OCI-LY7 (cell line): ENCODE measurements around the gene FAP. TPM values are rescaled to one million over a fixed set of nuclear protein-coding genes. Genes with fewer than 3 reads are reported as not detected.

ENCODE experiments used
- BruUV-seq: library from RNA; stranded (reverse); fragments of 400-500 nt; replicated peaks from 2 replicates; lab custom pipeline; 2021; lab: Mats Ljungman, UMichigan
- CTCF ChIA-PET: fragments of 300-600 bp; sonication (Branson Sonifier 250); formaldehyde crosslinking; loops from one replicate; lab custom pipeline; 2022; ENCODE audit warnings: antibody characterized with exemption; ENCODE audit not compliant: unreplicated experiment; lab: Charles Lee
- POLR2A ChIA-PET: fragments of 300-600 bp; sonication (Branson Sonifier 250); formaldehyde crosslinking; loops from one replicate; lab custom pipeline; 2022; ENCODE audit warnings: antibody characterized with exemption; lab: Charles Lee
- DNase-seq: peaks from one replicate; pipeline ENCODE4 v3.0.0-alpha.2; 2015; ENCODE audit warnings: low spot score
- H2AFZ ChIP-seq: fragments of 200-600 bp; sonication (generic), shearing (Covaris generic); 2 replicates; pipeline ENCODE4 v1.6.1; 2014; ENCODE audit warnings: mild to moderate bottlenecking, antibody characterized with exemption, low read length, moderate library complexity
- H3K27ac ChIP-seq: fragments of 200-600 bp; sonication (generic); 2 replicates; pipeline ENCODE4 v1.5.1; 2014; ENCODE audit warnings: mixed run types, low read depth, mild to moderate bottlenecking, moderate library complexity, low read length, inconsistent platforms; ENCODE audit not compliant: poor library complexity, severe bottlenecking
- H3K36me3 ChIP-seq: fragments of 200-600 bp; sonication (generic); 2 replicates; pipeline ENCODE4 v1.6.1; 2014; ENCODE audit warnings: mild to moderate bottlenecking, antibody characterized with exemption, low read length, moderate library complexity, mixed read lengths; ENCODE audit not compliant: insufficient read depth
- H3K4me1 ChIP-seq: fragments of 200-600 bp; sonication (generic); 2 replicates; pipeline ENCODE4 v1.5.1; 2014; ENCODE audit warnings: mild to moderate bottlenecking, low read length; ENCODE audit not compliant: insufficient read depth, poor library complexity, severe bottlenecking
- H3K4me2 ChIP-seq: fragments of 200-600 bp; sonication (generic); 2 replicates; pipeline ENCODE4 v1.6.1; 2014; ENCODE audit warnings: mild to moderate bottlenecking, low read length
- H3K4me3 ChIP-seq: fragments of 200-600 bp; sonication (generic); 2 replicates; pipeline ENCODE4 v1.5.1; 2014; ENCODE audit warnings: mild to moderate bottlenecking, low read depth, low read length; ENCODE audit not compliant: poor library complexity, severe bottlenecking
- H3K79me2 ChIP-seq: fragments of 200-600 bp; sonication (generic); 2 replicates; pipeline ENCODE4 v1.6.1; 2016; ENCODE audit warnings: low read depth, mild to moderate bottlenecking, low read length, moderate library complexity, mixed read lengths; ENCODE audit not compliant: insufficient read depth
- H3K9me2 ChIP-seq: fragments of 200-600 bp; sonication (generic); 2 replicates; pipeline ENCODE4 v1.6.1; 2016; ENCODE audit warnings: mild to moderate bottlenecking, low read length, mixed read lengths; ENCODE audit not compliant: insufficient read depth
- H3K9me3 ChIP-seq: fragments of 200-600 bp; sonication (generic); 2 replicates; pipeline ENCODE4 v1.6.1; 2014; ENCODE audit warnings: mild to moderate bottlenecking, mixed run types, low read length, mixed read lengths
- H4K20me1 ChIP-seq: fragments of 200-600 bp; sonication (generic); 2 replicates; pipeline ENCODE4 v1.6.1; 2014; ENCODE audit warnings: mild to moderate bottlenecking, antibody characterized with exemption, low read length, moderate library complexity, mixed read lengths; ENCODE audit not compliant: insufficient read depth
- EZH2phosphoT487 ChIP-seq: fragments of 200-600 bp; sonication (generic); IDR thresholded peaks from 2 replicates; pipeline ENCODE4 v1.6.1; 2018; ENCODE audit warnings: low read depth, borderline replicate concordance, mild to moderate bottlenecking, mixed run types, antibody characterized with exemption, low read length, moderate library complexity, mixed read lengths
- intact Hi-C: fragments of 100-400 bp; cut with micrococcal nuclease; formaldehyde crosslinking; loops from one replicate; pipeline ENCODE4 v1.10.0; 2022; ENCODE audit not compliant: unreplicated experiment
- total RNA-seq, 2 experiments: library from RNA; depleted of rRNA in 1 of 2; stranded (reverse); fragments of >200 nt in 1 of 2; shearing (Covaris generic) in 1 of 2; gene quantifications; 2 replicates each; pipeline ENCODE4 v1.2.3, GENCODE V29; 2014 to 2022
- TF ChIP-seq, protein P1 (sequence below): fragments of 200-600 bp; sonication (generic); conservative IDR thresholded peaks from 2 replicates; pipeline ENCODE4 v1.5.1; 2014; ENCODE audit warnings: mild to moderate bottlenecking, antibody characterized with exemption, low read length, moderate library complexity, mixed read lengths

FAP gene
- total RNA-seq, 2 experiments from 2014 or later: not detected

DNA sequence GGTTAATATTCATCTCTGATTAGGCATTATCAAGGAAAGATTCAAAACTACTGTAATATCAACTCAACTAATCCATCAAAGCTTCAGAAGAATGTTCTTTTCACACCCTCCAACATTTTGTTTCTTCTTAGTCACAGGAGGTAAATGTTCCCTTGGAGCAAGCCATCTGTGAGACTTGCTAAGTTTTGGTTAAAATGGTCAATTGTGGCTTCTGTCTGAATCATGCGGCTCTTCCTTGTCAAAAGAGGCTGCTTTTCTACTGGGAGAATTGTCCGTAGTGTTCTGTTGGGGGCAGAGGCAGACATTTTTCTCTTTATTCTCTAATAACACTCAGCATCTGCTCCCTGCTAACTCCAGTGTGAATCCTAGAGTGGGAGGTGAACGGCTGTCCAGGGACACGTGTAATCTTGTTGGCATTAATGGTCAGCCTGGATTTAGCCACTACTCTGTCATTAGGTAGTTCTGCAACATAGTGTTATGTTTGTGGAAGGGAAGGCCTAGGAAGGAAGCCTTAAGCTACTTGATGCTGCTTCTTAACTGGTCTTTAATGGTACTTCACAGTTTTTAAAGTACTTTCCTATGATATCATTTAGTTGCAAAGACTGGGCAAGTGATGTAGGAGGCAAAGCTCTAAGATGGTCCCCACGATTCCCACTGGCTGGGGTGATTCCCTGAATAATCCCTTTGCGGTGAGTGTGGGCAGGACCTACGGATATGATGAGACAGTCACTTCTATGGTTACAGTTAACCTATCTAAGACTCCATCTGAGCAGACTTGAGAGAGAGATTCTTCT lies 22.6 kb upstream of the FAP start:
- Histone ChIP-seq H3K36me3 (peaks cover 6% of the 10 kb centered on the region; the same call in 1 of the 2 replicates), H4K20me1 (no peaks in the 10 kb centered on the region), H2AFZ (no peak overlapping the region), H3K79me2 (no peaks in the 10 kb centered on the region), H3K4me2 (no peak overlapping the region), H3K4me3 (no peak overlapping the region), H3K27ac (no peak overlapping the region), H3K9me2 (no peaks in the 10 kb centered on the region), H3K4me1 (no peaks in the 10 kb centered on the region), H3K9me3 (no peaks in the 10 kb centered on the region)
- TF ChIP-seq, protein P1, sequence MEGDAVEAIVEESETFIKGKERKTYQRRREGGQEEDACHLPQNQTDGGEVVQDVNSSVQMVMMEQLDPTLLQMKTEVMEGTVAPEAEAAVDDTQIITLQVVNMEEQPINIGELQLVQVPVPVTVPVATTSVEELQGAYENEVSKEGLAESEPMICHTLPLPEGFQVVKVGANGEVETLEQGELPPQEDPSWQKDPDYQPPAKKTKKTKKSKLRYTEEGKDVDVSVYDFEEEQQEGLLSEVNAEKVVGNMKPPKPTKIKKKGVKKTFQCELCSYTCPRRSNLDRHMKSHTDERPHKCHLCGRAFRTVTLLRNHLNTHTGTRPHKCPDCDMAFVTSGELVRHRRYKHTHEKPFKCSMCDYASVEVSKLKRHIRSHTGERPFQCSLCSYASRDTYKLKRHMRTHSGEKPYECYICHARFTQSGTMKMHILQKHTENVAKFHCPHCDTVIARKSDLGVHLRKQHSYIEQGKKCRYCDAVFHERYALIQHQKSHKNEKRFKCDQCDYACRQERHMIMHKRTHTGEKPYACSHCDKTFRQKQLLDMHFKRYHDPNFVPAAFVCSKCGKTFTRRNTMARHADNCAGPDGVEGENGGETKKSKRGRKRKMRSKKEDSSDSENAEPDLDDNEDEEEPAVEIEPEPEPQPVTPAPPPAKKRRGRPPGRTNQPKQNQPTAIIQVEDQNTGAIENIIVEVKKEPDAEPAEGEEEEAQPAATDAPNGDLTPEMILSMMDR: no peak
- no peak for TF ChIP-seq EZH2phosphoT487
- BruUV-seq: no TSS peak
- intact Hi-C loops: no loop called here
- no peak for DNase-seq
- ChIA-PET POLR2A (interaction anchor here (0.9 kb wide), 1 partner anchor 9 kb away, joined by 3 read pairs; no protein-coding TSS in a partner anchor), CTCF (no interaction called here)

DNA sequence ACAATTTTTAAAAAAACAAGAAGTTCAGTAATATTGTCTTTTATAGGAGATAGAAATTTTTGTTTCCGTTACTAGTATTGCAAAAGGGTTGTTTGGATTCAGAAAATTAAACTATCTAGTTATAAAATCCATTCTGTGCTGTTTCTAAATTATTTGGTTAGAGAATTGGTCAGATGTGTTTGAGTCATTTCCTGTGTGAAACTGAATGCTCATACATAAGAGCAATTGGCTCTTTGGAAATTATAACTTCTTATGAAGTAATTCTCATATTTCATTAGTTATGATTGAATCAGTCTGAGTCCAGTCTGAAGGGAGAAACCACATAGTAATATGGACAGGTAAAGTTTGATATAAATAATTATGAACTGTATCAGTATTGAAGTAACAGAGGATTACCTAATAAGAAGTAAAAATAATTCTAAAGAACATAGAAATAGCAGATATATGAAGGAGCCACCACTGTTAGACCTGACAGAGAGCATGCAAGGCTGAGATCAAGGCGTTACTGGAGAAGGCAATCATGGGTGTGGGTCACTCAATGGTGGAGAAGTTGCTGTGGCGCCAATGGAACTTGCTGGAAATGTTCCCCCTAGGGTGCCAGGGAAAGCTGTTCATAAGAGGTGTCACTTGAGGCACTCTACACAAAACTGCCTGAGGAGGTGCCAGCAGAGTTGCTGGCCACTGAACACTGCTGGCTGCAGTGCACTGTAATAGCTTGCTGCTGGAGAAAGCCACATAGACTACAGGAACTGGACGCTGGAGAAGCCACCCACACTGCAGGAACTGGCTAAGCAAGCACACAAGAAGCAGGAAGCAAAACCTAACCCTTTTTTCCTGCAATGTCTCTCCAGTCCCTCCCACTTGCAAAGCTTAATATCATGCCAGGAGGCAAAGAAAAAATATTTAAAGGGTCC lies 18.0 kb upstream of the FAP start:
- H4K20me1 ChIP-seq: no peaks in the 10 kb centered on the region
- no peaks in the 10 kb centered on the region for H3K79me2 ChIP-seq
- POLR2A ChIA-PET: interaction anchor here (1.0 kb wide), 1 partner anchor 52 kb away, joined by 3 read pairs; no protein-coding TSS in a partner anchor
- DNase-seq: no peak
- BruUV-seq: no TSS peak
- intact Hi-C loops: no loop called here
- H3K9me2 ChIP-seq: no peaks in the 10 kb centered on the region
- no peak overlapping the region for H3K4me3 ChIP-seq
- H3K36me3 ChIP-seq: no peaks in the 10 kb centered on the region
- no peak overlapping the region for H3K4me2 ChIP-seq
- TF ChIP-seq, protein P1: no peak
- no peak for TF ChIP-seq EZH2phosphoT487
- H3K4me1 ChIP-seq: no peaks in the 10 kb centered on the region
- CTCF ChIA-PET: no interaction called here
- H3K27ac ChIP-seq: no peak overlapping the region
- no peak overlapping the region for H2AFZ ChIP-seq
- no peaks in the 10 kb centered on the region for H3K9me3 ChIP-seq
